Measurements from ENCODE around the gene HIPK2. TPM values are rescaled to one million over a fixed set of nuclear protein-coding genes. Genes with fewer than 3 reads are reported as not detected.

Gene HIPK2
- total and polyA plus RNA-seq, 2 of the 4 experiments (the other 2 are of a cell fraction): 22.0 to 27.1 TPM

GRCh38 chr7:139726485-139726869, 51.3 kb downstream of the HIPK2 start:
- no peak overlapping the region for H2BK120ac ChIP-seq (ENCODE audit: low read depth, low read length)
- no peak overlapping the region for H3K9ac ChIP-seq (ENCODE audit: low read depth, low read length)
- intact Hi-C loops (cut with micrococcal nuclease) (no loop called here), in situ Hi-C loops (cut with MboI; ENCODE audit: low sequenced_read_pairs) (no loop called here), dilution Hi-C loops (cut with HindIII; ENCODE audit: low sequenced_read_pairs, unreplicated experiment) (no loop called here)
- H2BK5ac ChIP-seq (ENCODE audit: low read depth, low read length, poor library complexity, severe bottlenecking): no peak overlapping the region
- H2BK20ac ChIP-seq (ENCODE audit: low read depth, low read length): 0 out of 2 replicates have a peak overlapping the region, but pooled peaks have one; percentile 3
- H3K14ac ChIP-seq (replicated peaks; ENCODE audit: low read depth, low read length): peak overlapping the region; percentile 49
- no peak overlapping the region; the same call in 1 of the 2 replicates for H3K18ac ChIP-seq (ENCODE audit: low read depth, low read length)
- peaks cover 41% of the 10 kb centered on the region for H3K4me1 ChIP-seq (ENCODE audit: control insufficient read depth, insufficient read depth, low read length)
- no peak overlapping the region for H2AFZ ChIP-seq (replicated peaks; ENCODE audit: low read length, poor library complexity)
- no peak overlapping the region; the same call in 1 of the 2 replicates for H2AK5ac ChIP-seq (ENCODE audit: low read depth, low read length)
- H3K27ac ChIP-seq (ENCODE audit: insufficient read depth, low read length): no peak overlapping the region
- H3K4me3 ChIP-seq (ENCODE audit: insufficient read depth, low read depth, low read length): no peak overlapping the region
- no peaks in the 10 kb centered on the region for H3K27me3 ChIP-seq (ENCODE audit: control insufficient read depth, insufficient read depth, low read length)
- no peak overlapping the region for H3K56ac ChIP-seq (ENCODE audit: extremely low read depth, insufficient read depth, low read length)
- ATAC-seq (ENCODE audit: low read depth) (no peak), DNase-seq (no peak)
- 92% methylated on average over 2 of the region's 3 CpGs; no CpG with 5 or more reads in 1 of the 2 experiments for WGBS, 2 experiments (ENCODE audit: extremely low coverage in 2 of 2, insufficient read length in 1 of 2)
- peak overlapping the region; percentile 31 for H3K23ac ChIP-seq (ENCODE audit: low read depth, low read length)
- CTCF ChIA-PET: no interaction called here
- H4K8ac ChIP-seq (ENCODE audit: low read depth in 2 of 2, low read length in 2 of 2): peak overlapping the region in 1 of 2 experiments; percentile 1; a peak in 2 of 4 replicates
- H3K4ac ChIP-seq (ENCODE audit: low read depth, low read length): peak overlapping the region; percentile 30; the same call in 1 of the 2 replicates
- H3K4me2 ChIP-seq (ENCODE audit: low read depth, low read length): no peak overlapping the region
- no peak overlapping the region for H2AK9ac ChIP-seq (replicated peaks; ENCODE audit: low read depth, low read length, poor library complexity)
- no peak overlapping the region; the same call in 2 of the 3 replicates for H2BK15ac ChIP-seq (ENCODE audit: low read depth, low read length)
- peaks cover 32% of the 10 kb centered on the region for H3K9me1 ChIP-seq (ENCODE audit: insufficient read depth, low read length)
- POLR2A ChIA-PET (ENCODE audit: unreplicated experiment): no interaction called here
- TF ChIP-seq MAZ (IDR thresholded peaks at IDR 0.05; ENCODE audit: borderline replicate concordance, low read depth, low read length) (no peak), POLR2A (IDR thresholded peaks at IDR 0.05; ENCODE audit: low read depth, low read length) (no peak), CHD1 (IDR thresholded peaks at IDR 0.05; ENCODE audit: low read depth, low read length) (no peak), MAFK (IDR thresholded peaks at IDR 0.05; ENCODE audit: low read depth, low read length) (no peak), FOS (IDR thresholded peaks at IDR 0.05; ENCODE audit: low read depth, low read length) (no peak), USF2 (IDR thresholded peaks at IDR 0.05; ENCODE audit: low read depth, low read length) (no peak), BHLHE40 (IDR thresholded peaks at IDR 0.05; ENCODE audit: low read depth, low read length) (no peak), CEBPB (IDR thresholded peaks at IDR 0.05; ENCODE audit: low read depth, low read length) (no peak), MXI1 (IDR thresholded peaks at IDR 0.05; ENCODE audit: borderline replicate concordance, low read depth, low read length) (no peak), RAD21 (IDR thresholded peaks at IDR 0.05; ENCODE audit: low read length) (no peak), NFE2L2 (IDR thresholded peaks at IDR 0.05; ENCODE audit: low read depth, low read length) (no peak), CTCF (conservative IDR thresholded peaks at IDR 0.05; ENCODE audit: low read depth, low read length) (no peak), RFX5 (IDR thresholded peaks at IDR 0.05; ENCODE audit: low read depth, low read length) (no peak), SMC3 (IDR thresholded peaks at IDR 0.05; ENCODE audit: low read depth, low read length) (no peak), ELK1 (IDR thresholded peaks at IDR 0.05; ENCODE audit: borderline replicate concordance, low read depth, low read length) (no peak), RCOR1 (IDR thresholded peaks at IDR 0.05; ENCODE audit: insufficient replicate concordance, low read length) (no peak)
- peaks cover 2% of the 10 kb centered on the region; the same call in 1 of the 2 replicates for H3K9me3 ChIP-seq (ENCODE audit: control insufficient read depth, insufficient read depth, low read length)
- no peak overlapping the region for H4K91ac ChIP-seq (ENCODE audit: insufficient read depth, low read depth, low read length)
- peaks cover 22% of the 10 kb centered on the region for H3K36me3 ChIP-seq (ENCODE audit: control insufficient read depth, insufficient read depth, low read length)
- H4K5ac ChIP-seq (ENCODE audit: low read depth, low read length): no peak overlapping the region
- H3K79me1 ChIP-seq (ENCODE audit: low read depth in 1 of 2, low read length in 2 of 2): peaks cover 32 to 77% of the 10 kb centered on the region in 2 experiments
- BruUV-seq (replicated peaks): no TSS peak
- H4K20me1 ChIP-seq (ENCODE audit: insufficient read depth, low read length): peaks cover 83% of the 10 kb centered on the region

All from IMR-90 (cell line).